Epithelial cell of prostate (primary cell): ENCODE results near the gene MAD1L1.

ENCODE experiments used
- DNase-seq: peaks from one replicate; pipeline ENCODE4 v3.0.0-alpha.2; 2011; ENCODE audit warnings: low read depth, low spot score
- H3K27ac ChIP-seq: fragments of 450-650 bp; 2 replicates; pipeline ENCODE4 v1.5.1; 2017; ENCODE audit warnings: mild to moderate bottlenecking

MAD1L1 gene

GRCh38 chr7:2024567-2024918, 208.2 kb downstream of the MAD1L1 start:
- DNase-seq = no peak
- no peak overlapping the region for H3K27ac ChIP-seq

- no peak for DNase-seq
- H3K27ac ChIP-seq = no peak overlapping the region
Observed at GRCh38 chr7:2023877-2024566, 208.7 kb downstream of the MAD1L1 start.

GRCh38 chr7:2022737-2023250, 210.0 kb downstream of the MAD1L1 start:
- DNase-seq = no peak
- no peak overlapping the region for H3K27ac ChIP-seq

- H3K27ac ChIP-seq = no peak overlapping the region
- no peak for DNase-seq
Observed at GRCh38 chr7:2022021-2022409, 210.7 kb downstream of the MAD1L1 start.

GRCh38 chr7:2019711-2020511, 212.8 kb downstream of the MAD1L1 start:
- no peak for DNase-seq

GRCh38 chr7:2019461-2019710, 213.4 kb downstream of the MAD1L1 start:
- H3K27ac ChIP-seq = no peak overlapping the region

More at GRCh38 chr7:2019711-2020511, 212.8 kb downstream of the MAD1L1 start:
- H3K27ac ChIP-seq = no peak overlapping the region

GRCh38 chr7:2018569-2019460, 213.9 kb downstream of the MAD1L1 start:
- no peak overlapping the region for H3K27ac ChIP-seq
- DNase-seq = no peak

More at GRCh38 chr7:2019461-2019710, 213.4 kb downstream of the MAD1L1 start:
- DNase-seq = no peak

- H3K27ac ChIP-seq = no peak overlapping the region
Observed at GRCh38 chr7:2017914-2018568, 214.7 kb downstream of the MAD1L1 start.

GRCh38 chr7:2017481-2017891, 215.3 kb downstream of the MAD1L1 start:
- no peak overlapping the region for H3K27ac ChIP-seq
- no peak for DNase-seq

More at GRCh38 chr7:2017914-2018568, 214.7 kb downstream of the MAD1L1 start:
- DNase-seq = no peak

- no peak for DNase-seq
- H3K27ac ChIP-seq = no peak overlapping the region
Observed at GRCh38 chr7:2016761-2017480, 215.8 kb downstream of the MAD1L1 start.

GRCh38 chr7:2016021-2016631, 216.6 kb downstream of the MAD1L1 start:
- no peak overlapping the region for H3K27ac ChIP-seq
- no peak for DNase-seq

GRCh38 chr7:2015251-2015871, 217.4 kb downstream of the MAD1L1 start:
- DNase-seq = no peak

GRCh38 chr7:2014391-2015241, 218.1 kb downstream of the MAD1L1 start:
- peak overlapping the region; percentile 25 for H3K27ac ChIP-seq
- no peak for DNase-seq

More at GRCh38 chr7:2015251-2015871, 217.4 kb downstream of the MAD1L1 start:
- peak overlapping the region; percentile 25 for H3K27ac ChIP-seq

- no peak for DNase-seq
- no peak overlapping the region for H3K27ac ChIP-seq
Observed at GRCh38 chr7:2013381-2014311, 219.1 kb downstream of the MAD1L1 start.

GRCh38 chr7:2012981-2013380, 219.8 kb downstream of the MAD1L1 start:
- DNase-seq = no peak
- no peak overlapping the region for H3K27ac ChIP-seq

GRCh38 chr7:2012044-2012900, 220.5 kb downstream of the MAD1L1 start:
- no peak for DNase-seq
- no peak overlapping the region for H3K27ac ChIP-seq
